HepG2 (cell line): ENCODE measurements around the gene PRDM12. TPM values are rescaled to one million over a fixed set of nuclear protein-coding genes. Genes with fewer than 3 reads are reported as not detected.

Source experiments
- ARNT ChIP-seq: fragments of 450-650 bp; IDR thresholded peaks from 2 replicates; pipeline ENCODE4 v1.6.1; 2017
- BRF2 ChIP-seq: sonication (generic); formaldehyde crosslinking; IDR thresholded peaks from 2 replicates; pipeline ENCODE4 v1.8.1; 2022; ENCODE audit warnings: mild to moderate bottlenecking, missing genetic modification reagents
- CENPX ChIP-seq: sonication (generic); formaldehyde crosslinking; IDR thresholded peaks from 2 replicates; pipeline ENCODE4 v1.9.0; 2021; ENCODE audit warnings: mild to moderate bottlenecking, missing genetic modification reagents, moderate library complexity
- FOXJ3 ChIP-seq: sonication (generic); formaldehyde crosslinking; IDR thresholded peaks from 2 replicates; pipeline ENCODE4 v1.4.0; 2020; ENCODE audit warnings: missing genetic modification reagents, mild to moderate bottlenecking, borderline replicate concordance
- GTF2F1 ChIP-seq: fragments of 150-350 bp; IDR thresholded peaks from 2 replicates; pipeline ENCODE4 v1.6.1; 2014; ENCODE audit warnings: low read length
- KLF11 ChIP-seq: IDR thresholded peaks from 2 replicates; pipeline ENCODE4 v1.6.1; 2016; ENCODE audit warnings: missing compliant biosample characterization
- NFRKB ChIP-seq: fragments of 450-650 bp; IDR thresholded peaks from 2 replicates; pipeline ENCODE4 v1.6.1; 2017
- PAF1 ChIP-seq: IDR thresholded peaks from 2 replicates; pipeline ENCODE4 v1.6.1; 2016; ENCODE audit warnings: missing genetic modification reagents, missing compliant biosample characterization
- PBX2 ChIP-seq: IDR thresholded peaks from 2 replicates; pipeline ENCODE4 v1.6.1; 2016; ENCODE audit warnings: control low read depth
- PRMT3 ChIP-seq: sonication (generic); formaldehyde crosslinking; IDR thresholded peaks from 2 replicates; pipeline ENCODE4 v1.8.1; 2022; ENCODE audit warnings: low read depth, mild to moderate bottlenecking, moderate library complexity, missing genetic modification reagents, borderline replicate concordance
- REXO4 ChIP-seq: sonication (generic); formaldehyde crosslinking; IDR thresholded peaks from 2 replicates; pipeline ENCODE4 v1.8.0; 2022; ENCODE audit warnings: missing genetic modification reagents, mild to moderate bottlenecking, borderline replicate concordance
- SIX1 ChIP-seq: sonication (generic); formaldehyde crosslinking; IDR thresholded peaks from 2 replicates; pipeline ENCODE4 v1.4.0; 2020; ENCODE audit warnings: missing genetic modification reagents, borderline replicate concordance
- SSRP1 ChIP-seq: IDR thresholded peaks from 2 replicates; pipeline ENCODE4 v1.6.1; 2016; ENCODE audit warnings: control low read depth
- STAT5B ChIP-seq: sonication (generic); formaldehyde crosslinking; IDR thresholded peaks from 2 replicates; pipeline ENCODE4 v1.4.0; 2020; ENCODE audit warnings: missing genetic modification reagents
- TEAD2 ChIP-seq: sonication (generic); formaldehyde crosslinking; IDR thresholded peaks from 2 replicates; pipeline ENCODE4 v1.9.0; 2021; ENCODE audit warnings: missing genetic modification reagents
- THRA ChIP-seq: sonication (generic); formaldehyde crosslinking; IDR thresholded peaks from 2 replicates; pipeline ENCODE4 v1.4.0; 2020; ENCODE audit warnings: missing genetic modification reagents, borderline replicate concordance
- YEATS2 ChIP-seq: sonication (generic); formaldehyde crosslinking; IDR thresholded peaks from 2 replicates; pipeline ENCODE4 v1.4.0; 2020; ENCODE audit warnings: missing genetic modification reagents, borderline replicate concordance
- ZNF260 ChIP-seq: sonication (generic); formaldehyde crosslinking; IDR thresholded peaks from 2 replicates; pipeline ENCODE4 v1.4.0; 2020; ENCODE audit warnings: missing genetic modification reagents, low read depth, mild to moderate bottlenecking, borderline replicate concordance
- ZNF354B ChIP-seq: sonication (generic); formaldehyde crosslinking; IDR thresholded peaks from 2 replicates; pipeline ENCODE4 v1.8.0; 2022; ENCODE audit warnings: mild to moderate bottlenecking, missing genetic modification reagents
- ZNF543 ChIP-seq: sonication (generic); formaldehyde crosslinking; IDR thresholded peaks from 2 replicates; pipeline ENCODE4 v1.4.0; 2020; ENCODE audit warnings: mild to moderate bottlenecking, missing genetic modification reagents
- ZNF546 ChIP-seq: sonication (generic); formaldehyde crosslinking; conservative IDR thresholded peaks from 2 replicates; pipeline ENCODE4 v1.8.1; 2023; ENCODE audit warnings: mild to moderate bottlenecking, missing genetic modification reagents
- ZNF629 ChIP-seq: sonication (generic); formaldehyde crosslinking; conservative IDR thresholded peaks from 2 replicates; pipeline ENCODE4 v1.5.0; 2020; ENCODE audit warnings: missing genetic modification reagents
- ZNF7 ChIP-seq: IDR thresholded peaks from 2 replicates; pipeline ENCODE4 v1.6.1; 2016; ENCODE audit warnings: missing biosample characterization, missing genetic modification reagents
- polyA plus RNA-seq, 8 experiments: library from polyadenylated mRNA; depleted of rRNA in 3 of 8; stranded (reverse) in 7 of 8; unstranded in 1 of 8; fragments of >200 nt; fragmentation: Illumina TruSeq in 4 of 8; extraction: Trizol in 4 of 8; gene quantifications; 2 replicates each; pipeline versions ENCODE4 v1.2.1 to v1.2.3, GENCODE V29; 2011 to 2016; ENCODE audit warnings: low read depth in 4 of 8, missing spikeins in 1 of 8, mixed read lengths in 1 of 8; ENCODE audit not compliant: insufficient read depth in 1 of 8
- total RNA-seq, 5 experiments: library from RNA; depleted of rRNA; stranded (reverse); fragments of >200 nt; fragmentation: Illumina TruSeq; extraction: Trizol; gene quantifications; 2 replicates each; pipeline ENCODE4 v1.2.3, GENCODE V29; 2016; ENCODE audit warnings: low read depth in 1 of 5
- TF ChIP-seq, protein P1 (sequence below): sonication (generic); formaldehyde crosslinking; conservative IDR thresholded peaks from 2 replicates; pipeline ENCODE4 v1.4.0; 2020; ENCODE audit warnings: missing genetic modification reagents
- TF ChIP-seq, protein P2 (sequence below): sonication (generic); formaldehyde crosslinking; IDR thresholded peaks from 2 replicates; pipeline ENCODE4 v1.5.1; 2020; ENCODE audit warnings: mild to moderate bottlenecking, moderate library complexity, missing genetic modification reagents

Gene PRDM12
- total and polyA plus RNA-seq, 2 of the 13 experiments (the other 11 are each of a cell fraction or from before 2014, with no cell fraction given): 0.04 to 0.07 TPM

- TF ChIP-seq, protein P1, sequence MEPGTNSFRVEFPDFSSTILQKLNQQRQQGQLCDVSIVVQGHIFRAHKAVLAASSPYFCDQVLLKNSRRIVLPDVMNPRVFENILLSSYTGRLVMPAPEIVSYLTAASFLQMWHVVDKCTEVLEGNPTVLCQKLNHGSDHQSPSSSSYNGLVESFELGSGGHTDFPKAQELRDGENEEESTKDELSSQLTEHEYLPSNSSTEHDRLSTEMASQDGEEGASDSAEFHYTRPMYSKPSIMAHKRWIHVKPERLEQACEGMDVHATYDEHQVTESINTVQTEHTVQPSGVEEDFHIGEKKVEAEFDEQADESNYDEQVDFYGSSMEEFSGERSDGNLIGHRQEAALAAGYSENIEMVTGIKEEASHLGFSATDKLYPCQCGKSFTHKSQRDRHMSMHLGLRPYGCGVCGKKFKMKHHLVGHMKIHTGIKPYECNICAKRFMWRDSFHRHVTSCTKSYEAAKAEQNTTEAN (CRISPR knock-in tag): peak; percentile 80; the same call in 1 of the 2 replicates
- TF ChIP-seq PBX2 (CRISPR knock-in tag) (no peak), GTF2F1 (no peak), NFRKB (no peak), CENPX (CRISPR knock-in tag) (no peak), ZNF354B (CRISPR knock-in tag) (peak; percentile 94), ZNF260 (CRISPR knock-in tag) (no peak), ZNF543 (CRISPR knock-in tag) (no peak), YEATS2 (CRISPR knock-in tag) (peak; percentile 71; the same call in 1 of the 2 replicates), THRA (CRISPR knock-in tag) (peak; percentile 69; the same call in 1 of the 2 replicates), ARNT (no peak), BRF2 (CRISPR knock-in tag) (peak; percentile 95), ZNF629 (CRISPR knock-in tag) (peak; percentile 95), ZNF546 (CRISPR knock-in tag) (0 out of 2 replicates have a peak, but pooled peaks have one; percentile 58), ZNF7 (CRISPR knock-in tag) (no peak), FOXJ3 (no peak; the same call in 1 of the 2 replicates), TEAD2 (CRISPR knock-in tag) (no peak; the same call in 1 of the 2 replicates), REXO4 (CRISPR knock-in tag) (no peak), STAT5B (CRISPR knock-in tag) (no peak), KLF11 (no peak), SIX1 (CRISPR knock-in tag) (no peak), PRMT3 (CRISPR knock-in tag) (0 out of 2 replicates have a peak, but pooled peaks have one; percentile 27), SSRP1 (CRISPR knock-in tag) (no peak), PAF1 (CRISPR knock-in tag) (no peak)
- TF ChIP-seq, protein P2, sequence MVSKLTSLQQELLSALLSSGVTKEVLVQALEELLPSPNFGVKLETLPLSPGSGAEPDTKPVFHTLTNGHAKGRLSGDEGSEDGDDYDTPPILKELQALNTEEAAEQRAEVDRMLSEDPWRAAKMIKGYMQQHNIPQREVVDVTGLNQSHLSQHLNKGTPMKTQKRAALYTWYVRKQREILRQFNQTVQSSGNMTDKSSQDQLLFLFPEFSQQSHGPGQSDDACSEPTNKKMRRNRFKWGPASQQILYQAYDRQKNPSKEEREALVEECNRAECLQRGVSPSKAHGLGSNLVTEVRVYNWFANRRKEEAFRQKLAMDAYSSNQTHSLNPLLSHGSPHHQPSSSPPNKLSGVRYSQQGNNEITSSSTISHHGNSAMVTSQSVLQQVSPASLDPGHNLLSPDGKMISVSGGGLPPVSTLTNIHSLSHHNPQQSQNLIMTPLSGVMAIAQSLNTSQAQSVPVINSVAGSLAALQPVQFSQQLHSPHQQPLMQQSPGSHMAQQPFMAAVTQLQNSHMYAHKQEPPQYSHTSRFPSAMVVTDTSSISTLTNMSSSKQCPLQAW: no peak
Measured at GRCh38 chr9:130680836-130681768, 16.7 kb downstream of the PRDM12 start (continued).
